ENCODE results near the gene MAP3K19.
"Not testable (repeated sequence)": the region's sequence is repeated elsewhere in the genome, so short reads cannot be mapped to it uniquely, and the experiment has no call there.

The MAP3K19 gene, protein sequence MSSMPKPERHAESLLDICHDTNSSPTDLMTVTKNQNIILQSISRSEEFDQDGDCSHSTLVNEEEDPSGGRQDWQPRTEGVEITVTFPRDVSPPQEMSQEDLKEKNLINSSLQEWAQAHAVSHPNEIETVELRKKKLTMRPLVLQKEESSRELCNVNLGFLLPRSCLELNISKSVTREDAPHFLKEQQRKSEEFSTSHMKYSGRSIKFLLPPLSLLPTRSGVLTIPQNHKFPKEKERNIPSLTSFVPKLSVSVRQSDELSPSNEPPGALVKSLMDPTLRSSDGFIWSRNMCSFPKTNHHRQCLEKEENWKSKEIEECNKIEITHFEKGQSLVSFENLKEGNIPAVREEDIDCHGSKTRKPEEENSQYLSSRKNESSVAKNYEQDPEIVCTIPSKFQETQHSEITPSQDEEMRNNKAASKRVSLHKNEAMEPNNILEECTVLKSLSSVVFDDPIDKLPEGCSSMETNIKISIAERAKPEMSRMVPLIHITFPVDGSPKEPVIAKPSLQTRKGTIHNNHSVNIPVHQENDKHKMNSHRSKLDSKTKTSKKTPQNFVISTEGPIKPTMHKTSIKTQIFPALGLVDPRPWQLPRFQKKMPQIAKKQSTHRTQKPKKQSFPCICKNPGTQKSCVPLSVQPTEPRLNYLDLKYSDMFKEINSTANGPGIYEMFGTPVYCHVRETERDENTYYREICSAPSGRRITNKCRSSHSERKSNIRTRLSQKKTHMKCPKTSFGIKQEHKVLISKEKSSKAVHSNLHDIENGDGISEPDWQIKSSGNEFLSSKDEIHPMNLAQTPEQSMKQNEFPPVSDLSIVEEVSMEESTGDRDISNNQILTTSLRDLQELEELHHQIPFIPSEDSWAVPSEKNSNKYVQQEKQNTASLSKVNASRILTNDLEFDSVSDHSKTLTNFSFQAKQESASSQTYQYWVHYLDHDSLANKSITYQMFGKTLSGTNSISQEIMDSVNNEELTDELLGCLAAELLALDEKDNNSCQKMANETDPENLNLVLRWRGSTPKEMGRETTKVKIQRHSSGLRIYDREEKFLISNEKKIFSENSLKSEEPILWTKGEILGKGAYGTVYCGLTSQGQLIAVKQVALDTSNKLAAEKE (N-terminal part only)

DNA sequence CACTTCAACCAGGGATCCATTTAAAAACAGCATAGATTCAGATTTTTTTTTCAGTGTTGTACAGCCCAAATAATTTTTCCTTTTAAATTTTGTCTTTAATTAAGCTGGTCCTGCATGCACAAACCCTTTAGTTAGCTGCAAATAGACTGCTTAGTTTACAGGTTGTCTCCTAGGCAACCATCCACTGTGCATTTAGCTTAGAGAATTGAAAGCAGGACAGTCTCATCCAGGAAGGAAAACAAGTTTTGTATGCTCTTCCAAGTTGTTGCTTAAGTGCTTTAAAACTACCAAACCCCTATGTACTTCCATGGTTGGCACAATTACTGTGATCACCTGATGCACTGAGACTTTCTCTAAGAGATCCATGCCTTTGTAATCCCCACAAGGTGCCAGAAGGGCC lies at the start of gene MAP3K19:
MAP3K19 (minus strand) TSS at position 148 of the 400 bp plus-strand sequence. CDS start 22,800 bp downstream, outside the sequence.
- DNase-seq: no peak

GRCh38 chr2:135096665-135097446 lies 49.6 kb upstream of the MAP3K19 start:
- DNase-seq: no peak

- DNase-seq: no peak
Measured at GRCh38 chr2:135095591-135095990, 48.3 kb upstream of the MAP3K19 start.

GRCh38 chr2:135094508-135094907 lies 47.3 kb upstream of the MAP3K19 start:
- no peak for DNase-seq

DNA sequence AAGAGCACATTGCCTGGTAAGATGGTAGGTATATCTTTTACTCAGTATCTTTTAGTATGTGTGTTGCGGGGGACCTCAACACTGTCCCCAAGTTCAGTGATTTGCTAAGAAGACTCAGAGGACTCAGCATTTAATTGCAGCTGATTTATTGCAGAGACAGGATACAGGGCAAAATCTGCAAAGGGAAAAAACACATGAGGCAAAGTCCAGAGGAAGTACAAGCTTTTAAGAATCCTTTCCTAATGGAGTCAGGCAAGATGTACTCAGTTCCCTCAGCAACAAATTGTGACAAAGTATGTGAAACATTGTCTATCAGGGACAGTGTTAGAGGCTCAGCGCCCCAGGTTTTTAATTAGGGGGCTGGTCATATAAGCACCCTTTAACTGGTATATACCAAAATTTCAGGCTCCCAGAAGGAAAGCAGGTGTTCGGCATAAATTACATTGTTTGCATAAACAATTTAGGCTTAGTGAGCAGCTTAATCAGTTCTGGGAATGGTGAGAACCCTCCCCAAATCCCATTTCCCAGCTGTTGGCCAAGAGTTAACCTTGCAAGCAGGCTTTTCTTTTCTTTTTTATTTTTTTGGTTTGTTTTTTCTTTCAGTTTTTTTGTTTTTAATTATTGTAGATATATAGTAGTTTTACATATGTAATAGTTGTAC lies 46.6 kb upstream of the MAP3K19 start:
- DNase-seq: no peak

GRCh38 chr2:135093193-135093592 lies 45.9 kb upstream of the MAP3K19 start:
- no peak for DNase-seq

- no peak for DNase-seq
Measured at GRCh38 chr2:135091681-135092080, 44.4 kb upstream of the MAP3K19 start.

- DNase-seq: not testable (repeated sequence)
Measured at GRCh38 chr2:135089597-135089996, 42.4 kb upstream of the MAP3K19 start.

- DNase-seq: no peak
Measured at GRCh38 chr2:135086222-135086621, 39.0 kb upstream of the MAP3K19 start.

GRCh38 chr2:135078417-135078816 lies 31.2 kb upstream of the MAP3K19 start:
- DNase-seq: no peak

GRCh38 chr2:135076556-135076955 lies 29.3 kb upstream of the MAP3K19 start:
- DNase-seq: no peak

- no peak for DNase-seq
Measured at GRCh38 chr2:135074216-135074615, 27.0 kb upstream of the MAP3K19 start.

GRCh38 chr2:135072125-135072997 lies 25.1 kb upstream of the MAP3K19 start:
- DNase-seq: no peak

DNA sequence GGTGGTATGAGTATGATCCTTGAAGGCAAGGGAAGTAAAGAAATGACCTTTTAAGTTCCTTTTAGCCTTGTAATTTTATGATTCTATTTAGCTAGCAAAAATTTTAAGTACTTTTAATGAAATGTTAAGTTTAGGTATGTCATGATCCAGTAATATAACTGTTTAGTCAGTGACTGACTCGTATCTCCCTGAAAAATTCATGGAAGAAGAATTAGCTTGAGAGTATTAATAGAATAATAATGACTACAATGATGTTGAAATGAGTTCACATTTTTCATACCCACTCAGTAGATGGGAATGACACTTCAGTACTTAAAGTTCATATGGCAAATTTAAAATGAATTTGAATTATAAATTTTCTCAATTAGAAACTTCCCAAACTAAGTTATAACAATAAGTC lies 19.5 kb upstream of the MAP3K19 start:
- no peak for DNase-seq

DNA sequence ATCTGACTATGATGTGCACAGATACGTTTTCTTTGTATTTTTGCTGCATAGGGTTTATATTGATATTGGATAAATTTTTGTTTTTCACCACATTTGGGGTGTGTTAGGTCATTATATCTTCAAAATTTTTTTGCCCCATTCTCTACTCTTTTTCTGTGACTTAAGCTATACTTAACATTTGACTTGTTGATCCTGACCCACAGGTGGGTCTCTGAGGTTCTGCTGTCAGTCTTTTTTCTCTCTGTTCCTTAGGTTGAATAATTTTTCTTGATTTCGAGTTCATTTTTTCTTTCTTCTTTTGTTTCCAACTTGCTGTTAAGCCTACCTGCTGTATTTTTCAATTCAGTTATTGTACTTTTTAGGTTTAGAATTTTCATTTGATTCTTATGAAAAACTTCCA lies 16.9 kb upstream of the MAP3K19 start:
- no peak for DNase-seq

DNA sequence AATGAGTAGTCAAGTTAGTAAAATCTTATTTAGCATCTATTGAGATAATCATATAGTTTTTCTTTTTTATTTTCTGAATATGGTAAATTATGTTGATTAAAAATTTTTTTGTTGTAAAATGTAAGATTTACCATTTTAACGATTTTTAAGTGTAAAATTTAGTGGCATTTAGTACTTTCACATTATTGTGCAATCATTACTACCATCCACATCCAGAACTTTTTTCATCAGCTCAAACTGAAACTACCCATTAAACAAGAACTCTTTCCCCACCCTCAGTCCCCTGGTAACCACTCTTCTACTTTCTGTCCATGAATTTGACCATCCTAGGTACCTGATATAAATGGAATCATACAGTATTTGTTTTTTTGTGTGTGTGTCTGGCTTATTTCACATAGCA lies 16.0 kb upstream of the MAP3K19 start:
- DNase-seq: no peak

GRCh38 chr2:135059577-135059976 lies 12.3 kb upstream of the MAP3K19 start:
- no peak for DNase-seq

DNA sequence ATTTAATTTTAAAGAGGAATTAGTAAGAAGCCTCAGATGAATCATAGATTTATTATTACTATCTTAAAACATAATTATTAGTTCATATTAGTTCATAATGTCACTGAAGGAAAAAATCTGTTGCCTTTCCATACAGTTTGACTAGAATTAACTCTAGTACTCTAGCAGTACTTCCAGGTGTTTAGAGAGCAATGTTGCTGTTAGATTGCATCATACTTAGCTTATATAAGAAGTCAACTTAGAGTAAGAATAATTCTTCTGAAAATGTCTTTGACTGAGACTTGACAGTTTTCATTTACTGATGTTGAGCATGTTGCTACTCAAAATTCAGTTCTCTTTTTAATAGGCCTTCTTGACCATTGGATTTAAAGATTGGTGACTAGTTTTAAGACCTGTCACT lies 9.5 kb upstream of the MAP3K19 start:
- no peak for DNase-seq

DNA sequence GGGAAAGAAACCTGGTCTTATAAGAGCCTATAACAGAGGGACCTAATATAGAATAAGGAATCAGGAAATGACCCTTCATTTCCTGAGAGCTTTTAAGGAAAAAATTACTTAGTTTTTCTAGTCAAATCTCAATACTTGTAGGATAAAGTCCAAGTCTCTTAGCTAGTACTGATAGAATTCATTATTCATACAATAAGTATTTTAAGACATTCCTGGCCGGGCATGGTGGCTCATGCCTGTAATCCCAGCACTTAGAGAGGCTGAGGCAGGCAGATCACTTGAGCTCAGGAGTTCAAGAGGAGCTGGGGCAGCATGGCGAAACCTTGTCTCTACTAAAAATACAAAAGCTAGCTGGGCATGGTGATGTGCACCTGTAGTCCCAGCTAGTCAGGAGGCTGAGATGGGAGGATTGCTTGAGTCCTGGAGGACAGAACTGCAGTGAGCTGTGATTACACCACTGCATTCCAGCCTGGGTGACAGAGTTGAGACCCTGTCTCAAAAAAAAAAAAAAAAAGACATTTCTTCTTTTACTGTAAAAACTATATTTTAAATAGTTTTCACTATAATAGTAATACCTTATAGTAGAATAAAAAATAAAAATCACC lies 8.0 kb upstream of the MAP3K19 start:
- no peak for DNase-seq

DNA sequence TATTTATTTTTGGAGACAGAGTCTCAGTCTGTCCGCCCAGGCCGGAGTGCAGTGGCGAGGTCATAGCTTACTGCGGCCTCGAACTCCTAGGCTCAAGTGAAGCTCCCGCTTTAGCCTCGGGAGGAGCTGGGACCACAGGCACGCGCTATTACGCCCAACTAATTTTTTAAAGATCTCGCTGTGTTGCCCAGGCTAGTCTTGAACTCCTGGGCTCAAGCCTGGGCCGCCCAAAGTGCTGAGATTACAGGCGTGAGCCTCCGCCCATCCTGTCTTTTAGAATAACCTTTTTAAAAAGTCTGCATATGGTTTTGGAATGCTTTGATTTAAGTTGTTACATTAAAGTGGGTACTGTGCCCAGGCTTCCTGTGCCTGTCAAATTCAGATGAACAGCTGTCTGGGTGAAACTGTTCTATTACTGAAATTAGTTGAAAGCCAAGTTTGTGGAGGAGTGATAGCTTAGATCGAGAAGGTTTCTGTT lies 5.8 kb upstream of the MAP3K19 start:
- no peak for DNase-seq
